Activated CD4-positive, alpha-beta T cell treated with anti-CD3 and anti-CD28 coated beads, Interleukin-2, Interleukin-6, amounts not matched to agents 100 ng/mL and 50 ng/mL, durations not matched to agents 16 hours and 8 hours (primary cell): Measurements from ENCODE around the gene EPHA4.

Experiments used
- DNase-seq: peaks from one replicate; pipeline ENCODE4 v3.0.0-alpha.2; 2020

The EPHA4 gene

GRCh38 chr2:221465776-221466175, 106.3 kb downstream of the EPHA4 start:
- no peak for DNase-seq

GRCh38 chr2:221464971-221465370, 107.1 kb downstream of the EPHA4 start:
- no peak for DNase-seq

- no peak for DNase-seq
Observed at GRCh38 chr2:221463241-221463896, 108.7 kb downstream of the EPHA4 start.

- no peak for DNase-seq
Observed at GRCh38 chr2:221461901-221462300, 110.2 kb downstream of the EPHA4 start.

- no peak for DNase-seq
Observed at GRCh38 chr2:221460136-221460535, 112.0 kb downstream of the EPHA4 start.

- no peak for DNase-seq
Observed at GRCh38 chr2:221458578-221458977, 113.5 kb downstream of the EPHA4 start.

GRCh38 chr2:221455214-221455613, 116.9 kb downstream of the EPHA4 start:
- DNase-seq, result no peak

GRCh38 chr2:221454459-221455105, 117.5 kb downstream of the EPHA4 start:
- DNase-seq, result no peak

GRCh38 chr2:221451862-221452788, 120.0 kb downstream of the EPHA4 start:
- DNase-seq, result no peak

- no peak for DNase-seq
Observed at GRCh38 chr2:221450280-221450679, 121.8 kb downstream of the EPHA4 start.

- no peak for DNase-seq
Observed at GRCh38 chr2:221449406-221449805, 122.7 kb downstream of the EPHA4 start.

GRCh38 chr2:221448844-221449390, 123.2 kb downstream of the EPHA4 start:
- DNase-seq, result no peak

GRCh38 chr2:221448057-221448843, 123.9 kb downstream of the EPHA4 start:
- DNase-seq, result no peak

GRCh38 chr2:221447310-221447709, 124.8 kb downstream of the EPHA4 start:
- DNase-seq, result no peak

GRCh38 chr2:221446140-221446539, 126.0 kb downstream of the EPHA4 start:
- DNase-seq, result no peak

- no peak for DNase-seq
Observed at GRCh38 chr2:221444106-221444505, 128.0 kb downstream of the EPHA4 start.

GRCh38 chr2:221443645-221444044, 128.5 kb downstream of the EPHA4 start:
- no peak for DNase-seq

- no peak for DNase-seq
Observed at GRCh38 chr2:221442128-221442527, 130.0 kb downstream of the EPHA4 start.

- no peak for DNase-seq
Observed at GRCh38 chr2:221439761-221440479, 132.2 kb downstream of the EPHA4 start.

GRCh38 chr2:221437056-221437455, 135.0 kb downstream of the EPHA4 start:
- DNase-seq, result no peak

- no peak for DNase-seq
Observed at GRCh38 chr2:221435171-221435570, 136.9 kb downstream of the EPHA4 start.

- no peak for DNase-seq
Observed at GRCh38 chr2:221434142-221434541, 138.0 kb downstream of the EPHA4 start.
